Activated CD8-positive, alpha-beta memory T cell treated with anti-CD3 and anti-CD28 coated beads for 36 hours (primary cell): ENCODE data around the gene RAB40B. TPM values are rescaled to one million over a fixed set of nuclear protein-coding genes. Genes with fewer than 3 reads are reported as not detected.
"Not testable (repeated sequence)": the region's sequence is repeated elsewhere in the genome, so short reads cannot be mapped to it uniquely, and the experiment has no call there.

Experiments used
- CTCF ChIA-PET: fragments of 350-600 bp; sonication (Branson Sonifier 250); formaldehyde crosslinking; loops from one replicate; lab custom pipeline; 2021; ENCODE audit warnings: antibody characterized with exemption; lab: Charles Lee
- POLR2A ChIA-PET: fragments of 350-600 bp; sonication (Branson Sonifier 250); formaldehyde crosslinking; loops from one replicate; lab custom pipeline; 2021; ENCODE audit warnings: antibody characterized with exemption; lab: Charles Lee
- total RNA-seq, 2 experiments: library from RNA; stranded (reverse); gene quantifications; one replicate each; pipeline ENCODE4 v1.2.3, GENCODE V29; 2021

RAB40B gene
- total RNA-seq: 1 to 10 TPM; 1.7 to 2.4 TPM

GRCh38 chr17:82698065-82698973 lies at the start of gene RAB40B:
Gene RAB40B (minus strand): TSS chr17:82698698. CDS start chr17:82698596, 102 bp downstream.
- ChIA-PET POLR2A (no interaction called here), CTCF (no interaction called here)

- POLR2A ChIA-PET: no interaction called here
Observed at GRCh38 chr17:82745524-82745923, 47.0 kb upstream of the RAB40B start.

GRCh38 chr17:82744736-82745135 lies 46.2 kb upstream of the RAB40B start:
- POLR2A ChIA-PET, CTCF ChIA-PET: not testable (repeated sequence)

More at GRCh38 chr17:82745524-82745923, 47.0 kb upstream of the RAB40B start:
- CTCF ChIA-PET: no interaction called here

GRCh38 chr17:82743344-82744219 lies 45.1 kb upstream of the RAB40B start:
- ChIA-PET CTCF (interaction anchor here (1.2 kb wide), 1 partner anchor 75 kb away, joined by 4 read pairs; no protein-coding TSS in a partner anchor), POLR2A (no interaction called here)

GRCh38 chr17:82740906-82741759 lies 42.6 kb upstream of the RAB40B start:
- POLR2A ChIA-PET: no interaction called here
- CTCF ChIA-PET: no interaction called here

GRCh38 chr17:82737967-82738877 lies 39.7 kb upstream of the RAB40B start:
- CTCF ChIA-PET: no interaction called here
- POLR2A ChIA-PET: no interaction called here

- ChIA-PET CTCF (no interaction called here), POLR2A (no interaction called here)
Observed at GRCh38 chr17:82736511-82737185, 38.1 kb upstream of the RAB40B start.

GRCh38 chr17:82734987-82735866 lies 36.7 kb upstream of the RAB40B start, which contains the start of gene FN3K:
Gene FN3K (plus strand): TSS chr17:82735615. CDS start chr17:82735637, 22 bp downstream.
- CTCF ChIA-PET: no interaction called here
- POLR2A ChIA-PET: no interaction called here

- ChIA-PET CTCF (interaction anchor here (1.3 kb wide), 1 partner anchor 31 kb away, joined by 3 read pairs; no protein-coding TSS in a partner anchor), POLR2A (no interaction called here)
Observed at GRCh38 chr17:82732118-82732743, 33.7 kb upstream of the RAB40B start.

GRCh38 chr17:82729479-82730260 lies 31.2 kb upstream of the RAB40B start:
- POLR2A ChIA-PET: no interaction called here
- CTCF ChIA-PET: no interaction called here

GRCh38 chr17:82726427-82726826 lies 27.9 kb upstream of the RAB40B start:
- CTCF ChIA-PET: no interaction called here

GRCh38 chr17:82723169-82723807 lies 24.8 kb upstream of the RAB40B start:
- POLR2A ChIA-PET: no interaction called here
- CTCF ChIA-PET: no interaction called here

More at GRCh38 chr17:82726427-82726826, 27.9 kb upstream of the RAB40B start:
- POLR2A ChIA-PET: no interaction called here

GRCh38 chr17:82722341-82723013 lies 24.0 kb upstream of the RAB40B start:
- ChIA-PET POLR2A (no interaction called here), CTCF (no interaction called here)

GRCh38 chr17:82720204-82720603 lies 21.7 kb upstream of the RAB40B start:
- POLR2A ChIA-PET: no interaction called here
- CTCF ChIA-PET: no interaction called here
